T-helper 17 cell (primary cell): ENCODE measurements around the gene XYLB. TPM values are rescaled to one million over a fixed set of nuclear protein-coding genes. Genes with fewer than 3 reads are reported as not detected.
A peak's percentile ranks its signal among the peaks of the same experiment; 100 is the strongest.

Experiments
- ATAC-seq: fragments of 150-1000 bp; cut with Tn5 transposase; 2 replicates; pipeline ENCODE4 v1.10.0; 2021; ENCODE audit warnings: mild to moderate bottlenecking, moderate library complexity
- DNase-seq, 3 donors: peaks; one replicate each; pipeline versions ENCODE4 v3.0.0 to v3.0.0-alpha.2; 2020 to 2021
- H3K9me3 ChIP-seq: one replicate; pipeline ENCODE4 v1.7.0; 2013; ENCODE audit warnings: low read length, mild to moderate bottlenecking; ENCODE audit not compliant: control insufficient read depth, poor library complexity, severe bottlenecking
- H3K27ac Mint-ChIP-seq: one replicate; pipeline ENCODE4 v1.8.0; 2022; ENCODE audit warnings: mild to moderate bottlenecking, moderate library complexity, mixed read lengths
- H3K27me3 Mint-ChIP-seq: one replicate; pipeline ENCODE4 v1.8.0; 2022; ENCODE audit warnings: mixed read lengths
- H3K36me3 Mint-ChIP-seq: one replicate; pipeline ENCODE4 v1.8.0; 2022; ENCODE audit warnings: low read depth, mixed read lengths
- H3K4me1 Mint-ChIP-seq: one replicate; pipeline ENCODE4 v1.8.0; 2022; ENCODE audit warnings: mild to moderate bottlenecking, mixed read lengths
- H3K4me3 Mint-ChIP-seq: one replicate; pipeline ENCODE4 v1.8.0; 2022; ENCODE audit warnings: mild to moderate bottlenecking, moderate library complexity, mixed read lengths
- total RNA-seq, 4 donors: library from RNA in 2 of 4; stranded (reverse) in 2 of 4; gene quantifications; one replicate each; pipeline ENCODE4 v1.2.3 and lab custom pipeline; 2022 to 2026

XYLB gene
- total RNA-seq, 2 donors from 2014 or later, result 0.75 to 2.8 TPM

- peaks cover 9% of the 10 kb centered on the region for H3K4me1 Mint-ChIP-seq
- H3K27me3 Mint-ChIP-seq, result no peaks in the 10 kb centered on the region
- no peaks in the 10 kb centered on the region for H3K9me3 ChIP-seq
- ATAC-seq (peak; percentile 64), DNase-seq (peak; percentile 35 to 61 (median 51))
- H3K4me3 Mint-ChIP-seq, result peak within 1 kb of the TSS; percentile 98
- H3K27ac Mint-ChIP-seq, result no peak within 1 kb of the TSS
- peaks cover 2% of the 10 kb centered on the region for H3K36me3 Mint-ChIP-seq
These were observed 106.7 kb downstream of the XYLB start, which contains the start of gene ACVR2B for GRCh38 chr3:38453075-38453912. Gene ACVR2B, plus strand, starts transcription at chr3:38453890. Its CDS starts 433 bp downstream, at chr3:38454323.

DNA sequence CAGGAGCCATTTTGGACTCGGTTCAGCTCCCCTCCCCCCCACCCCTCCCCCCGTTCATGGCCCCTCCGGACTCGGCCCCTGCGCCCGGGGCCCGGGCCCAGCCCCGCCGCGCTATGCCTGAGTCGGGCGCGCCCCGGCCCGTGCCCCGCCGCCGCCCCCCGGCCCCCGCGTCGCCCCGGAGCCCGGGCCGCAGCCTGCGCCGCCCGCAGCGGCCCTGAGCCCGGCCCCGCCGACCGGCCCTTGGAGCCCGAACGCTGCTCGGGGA, 107.3 kb downstream of the XYLB start:
- peak overlapping the region; percentile 98 for H3K4me3 Mint-ChIP-seq
- H3K4me1 Mint-ChIP-seq, result peaks cover 9% of the 10 kb centered on the region
- H3K27ac Mint-ChIP-seq, result no peak overlapping the region
- DNase-seq (no peak), ATAC-seq (no peak)
- H3K9me3 ChIP-seq, result no peaks in the 10 kb centered on the region
- H3K36me3 Mint-ChIP-seq, result peaks cover 2% of the 10 kb centered on the region
- H3K27me3 Mint-ChIP-seq, result no peaks in the 10 kb centered on the region

- Mint-ChIP-seq H3K27me3 (no peaks in the 10 kb centered on the region), H3K27ac (no peak overlapping the region), H3K4me3 (peak overlapping the region; percentile 98), H3K4me1 (peaks cover 9% of the 10 kb centered on the region), H3K36me3 (peaks cover 2% of the 10 kb centered on the region)
- peak; percentile 14 to 32 (median 26) for DNase-seq
- peak; percentile 81 for ATAC-seq
- no peaks in the 10 kb centered on the region for H3K9me3 ChIP-seq
These were observed 107.7 kb downstream of the XYLB start for GRCh38 chr3:38454178-38454883.

DNA sequence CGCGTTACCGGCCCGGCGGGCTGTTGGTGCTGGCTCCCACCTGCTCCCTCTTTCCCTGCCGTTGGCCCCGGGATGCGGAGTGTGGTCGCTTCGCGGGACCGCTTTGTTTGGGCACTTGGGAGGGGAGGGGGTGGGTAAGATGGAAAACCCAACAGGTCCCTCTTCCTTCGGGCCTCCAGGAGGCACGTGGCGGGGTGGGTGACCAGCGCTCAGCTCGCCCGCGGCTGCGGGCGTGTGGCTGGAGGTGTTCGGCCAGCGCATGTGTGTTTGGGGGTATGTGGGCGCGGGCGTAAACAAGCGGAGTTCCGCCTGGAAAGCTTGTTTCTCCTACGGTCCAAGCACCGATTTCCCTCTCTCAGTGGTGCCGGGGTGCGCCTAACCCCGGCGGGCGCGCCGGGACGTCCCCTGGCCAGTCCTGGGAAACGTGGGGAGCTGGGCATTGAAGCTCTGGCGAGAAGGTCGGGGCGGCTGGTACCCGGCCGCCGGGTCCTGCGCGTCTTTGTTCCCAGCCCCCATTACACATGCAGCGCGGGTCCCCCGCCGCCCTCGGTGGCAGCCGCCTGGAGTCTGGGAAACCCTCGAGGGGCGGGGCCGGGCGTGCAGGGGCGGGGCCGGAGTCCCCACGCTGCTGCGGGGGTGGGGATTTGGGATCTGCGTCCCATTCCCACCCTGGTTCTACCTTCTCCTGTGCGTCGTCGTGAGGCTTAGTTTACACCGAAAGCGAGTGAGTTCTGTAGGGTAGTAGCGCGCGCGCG, 108.5 kb downstream of the XYLB start:
- H3K4me1 Mint-ChIP-seq, result peaks cover 9% of the 10 kb centered on the region
- no peak overlapping the region for H3K27ac Mint-ChIP-seq
- peak overlapping the region; percentile 98 for H3K4me3 Mint-ChIP-seq
- peaks cover 2% of the 10 kb centered on the region for H3K36me3 Mint-ChIP-seq
- no peaks in the 10 kb centered on the region for H3K9me3 ChIP-seq
- peak in 2 of 3 donors; percentile 29 to 33 for DNase-seq
- peak; percentile 6 for ATAC-seq
- no peaks in the 10 kb centered on the region for H3K27me3 Mint-ChIP-seq

GRCh38 chr3:38455639-38456430, 109.2 kb downstream of the XYLB start:
- H3K36me3 Mint-ChIP-seq, result peaks cover 2% of the 10 kb centered on the region
- ATAC-seq, result peak; percentile 25
- H3K4me1 Mint-ChIP-seq, result peaks cover 12% of the 10 kb centered on the region
- H3K9me3 ChIP-seq, result no peaks in the 10 kb centered on the region
- peak overlapping the region; percentile 98 for H3K4me3 Mint-ChIP-seq
- H3K27me3 Mint-ChIP-seq, result no peaks in the 10 kb centered on the region
- DNase-seq, result no peak
- H3K27ac Mint-ChIP-seq, result no peak overlapping the region

DNA sequence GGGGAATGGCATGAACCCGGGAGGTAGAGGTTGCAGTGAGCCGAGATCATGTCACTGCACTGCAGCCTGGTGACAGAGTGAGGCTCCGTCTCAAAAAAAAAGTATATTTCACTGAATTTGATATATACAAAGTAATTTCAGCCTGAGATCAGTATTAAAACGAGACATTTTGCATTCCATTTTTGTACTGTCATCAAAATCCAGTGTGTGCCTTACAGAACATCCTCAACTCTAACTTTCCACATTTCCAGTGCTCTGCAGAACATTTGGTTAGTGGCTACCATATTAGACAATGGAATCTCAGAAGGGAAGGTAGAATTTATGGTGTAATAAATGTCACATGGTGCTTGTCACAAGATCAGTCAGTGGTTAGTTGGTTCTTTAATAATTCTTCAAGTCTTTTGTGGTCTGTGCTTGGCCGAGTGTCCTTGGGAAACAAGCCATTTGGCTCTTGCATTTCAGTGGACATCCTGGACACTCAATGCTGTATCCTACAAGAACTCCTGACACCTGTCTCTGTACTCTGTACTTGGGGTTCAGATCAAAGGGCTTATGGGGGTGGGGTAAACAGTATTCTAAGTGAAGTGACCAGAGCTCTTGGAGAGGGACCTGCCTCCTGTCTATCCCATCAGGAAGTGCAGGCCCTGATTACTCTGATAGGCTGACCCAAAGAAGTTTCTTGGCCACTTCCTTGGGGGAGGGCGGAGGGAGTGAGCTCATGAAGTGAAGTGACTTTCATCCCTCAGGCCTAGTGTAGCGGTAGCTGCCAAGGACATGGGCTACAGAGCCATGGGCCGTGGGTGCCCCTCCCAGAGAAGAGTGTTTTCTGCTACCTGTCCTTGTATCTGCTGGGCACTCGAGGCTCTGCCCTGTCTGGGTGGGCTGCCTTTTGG, 110.8 kb downstream of the XYLB start:
- no peak for DNase-seq
- Mint-ChIP-seq H3K27me3 (no peaks in the 10 kb centered on the region), H3K36me3 (peaks cover 2% of the 10 kb centered on the region), H3K4me1 (peaks cover 14% of the 10 kb centered on the region), H3K27ac (no peak overlapping the region), H3K4me3 (peak overlapping the region; percentile 31)
- no peak for ATAC-seq
- no peaks in the 10 kb centered on the region for H3K9me3 ChIP-seq

DNA sequence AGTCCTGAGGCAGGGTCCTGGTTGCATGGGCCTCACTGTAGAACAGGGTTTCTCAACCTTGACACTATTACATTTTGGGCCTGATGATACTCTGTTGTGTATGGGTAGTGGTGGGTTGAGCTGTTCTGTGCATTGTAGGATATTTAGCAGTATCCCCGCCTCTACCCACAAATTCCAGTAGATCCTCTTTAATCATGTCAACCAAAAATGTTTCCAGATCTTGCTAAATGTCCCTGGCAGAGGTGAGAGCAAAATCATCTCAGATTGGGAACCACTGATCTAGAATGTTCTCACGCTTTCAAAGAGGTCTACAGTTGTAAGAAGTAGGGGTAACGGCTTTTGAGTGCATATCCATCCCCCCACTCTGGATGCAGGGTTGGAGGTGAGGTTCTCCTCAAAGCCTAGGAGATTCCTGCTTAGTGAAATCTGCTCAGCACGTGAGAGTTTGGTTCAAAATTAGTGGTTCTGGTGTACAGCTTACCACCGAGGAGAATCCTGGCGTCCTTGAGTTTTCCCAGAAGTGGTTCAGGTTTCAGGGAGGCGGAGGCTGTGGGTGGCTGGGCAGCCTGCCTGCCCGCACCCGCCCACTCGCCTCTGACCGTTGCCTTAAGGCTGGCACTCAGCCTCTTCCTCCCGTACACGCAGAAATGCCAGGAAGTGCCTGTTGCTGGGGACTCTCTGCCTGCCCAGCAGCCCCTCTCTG, 112.4 kb downstream of the XYLB start:
- no peaks in the 10 kb centered on the region for H3K9me3 ChIP-seq
- H3K4me1 Mint-ChIP-seq, result peaks cover 11% of the 10 kb centered on the region
- no peak overlapping the region for H3K27ac Mint-ChIP-seq
- H3K27me3 Mint-ChIP-seq, result no peaks in the 10 kb centered on the region
- peaks cover 2% of the 10 kb centered on the region for H3K36me3 Mint-ChIP-seq
- DNase-seq (no peak), ATAC-seq (no peak)
- no peak overlapping the region for H3K4me3 Mint-ChIP-seq

GRCh38 chr3:38459499-38460048, 113.0 kb downstream of the XYLB start:
- H3K4me1 Mint-ChIP-seq, result peaks cover 9% of the 10 kb centered on the region
- no peaks in the 10 kb centered on the region for H3K9me3 ChIP-seq
- no peak for DNase-seq
- no peak overlapping the region for H3K27ac Mint-ChIP-seq
- H3K27me3 Mint-ChIP-seq, result no peaks in the 10 kb centered on the region
- H3K36me3 Mint-ChIP-seq, result no peaks in the 10 kb centered on the region
- no peak overlapping the region for H3K4me3 Mint-ChIP-seq
- no peak for ATAC-seq

DNA sequence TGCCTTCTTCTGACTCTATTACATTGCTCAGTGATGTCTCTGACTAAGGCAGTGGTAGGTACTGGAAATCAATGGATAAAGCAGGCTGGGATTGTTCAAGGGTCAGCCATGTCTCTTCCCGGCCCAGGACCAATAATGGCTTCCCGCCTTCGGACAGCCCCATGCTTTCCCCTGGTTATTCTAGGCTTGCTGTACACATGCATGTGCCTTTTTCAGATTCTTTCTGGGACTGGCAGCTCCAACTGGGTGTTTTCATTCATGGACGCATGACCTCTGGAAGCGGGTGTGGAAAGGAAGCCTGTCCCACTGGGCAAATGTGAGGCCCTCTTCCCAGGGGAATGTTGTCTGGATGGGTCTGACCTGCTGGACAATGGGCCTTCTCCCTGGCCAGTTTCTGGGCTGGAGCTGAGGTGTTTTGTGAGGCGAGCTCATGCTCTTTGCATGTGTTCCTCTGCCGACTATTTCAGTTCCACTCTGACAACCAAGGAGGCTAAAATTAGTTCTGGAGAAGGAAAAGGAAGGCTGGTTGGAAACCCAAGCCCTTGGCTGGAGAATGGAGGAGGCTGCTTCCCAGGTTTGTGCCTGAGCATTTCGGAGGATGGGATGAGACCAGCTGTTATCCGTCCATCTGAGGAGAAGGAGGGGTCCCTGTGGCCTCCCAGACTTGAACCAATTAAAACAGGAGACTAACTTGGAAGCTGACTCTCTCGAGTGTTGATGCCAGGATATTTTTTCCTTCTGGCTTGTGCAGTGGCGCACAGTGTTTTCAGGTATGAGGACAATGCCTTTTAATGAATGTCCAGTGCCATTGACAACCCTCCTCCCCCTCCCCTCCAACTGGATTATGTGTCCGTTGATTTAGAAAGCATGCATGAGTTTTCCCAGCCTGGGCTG, 114.0 kb downstream of the XYLB start:
- no peaks in the 10 kb centered on the region for H3K27me3 Mint-ChIP-seq
- H3K36me3 Mint-ChIP-seq, result no peaks in the 10 kb centered on the region
- H3K27ac Mint-ChIP-seq, result no peak overlapping the region
- DNase-seq (no peak), ATAC-seq (no peak)
- no peaks in the 10 kb centered on the region for H3K9me3 ChIP-seq
- no peak overlapping the region for H3K4me3 Mint-ChIP-seq
- H3K4me1 Mint-ChIP-seq, result peaks cover 8% of the 10 kb centered on the region
